IPS-20b (cell line): Measurements from ENCODE around the gene HEPACAM.

Source experiments
- H3K27ac ChIP-seq: one replicate; pipeline ENCODE4 v1.5.1; 2013; ENCODE audit warnings: low read length
- H3K27me3 ChIP-seq: 2 replicates; pipeline ENCODE4 v1.6.1; 2013; ENCODE audit warnings: mild to moderate bottlenecking, low read length, inconsistent platforms; ENCODE audit not compliant: insufficient read depth
- H3K36me3 ChIP-seq: 2 replicates; pipeline ENCODE4 v1.6.1; 2013; ENCODE audit warnings: low read depth, mild to moderate bottlenecking, inconsistent platforms, low read length, moderate library complexity; ENCODE audit not compliant: insufficient read depth
- H3K4me1 ChIP-seq: 2 replicates; pipeline ENCODE4 v1.6.1; 2013; ENCODE audit warnings: mild to moderate bottlenecking, control low read depth, inconsistent platforms, low read length, moderate library complexity; ENCODE audit not compliant: insufficient read depth
- H3K4me3 ChIP-seq: 2 replicates; pipeline ENCODE4 v1.5.1; 2013; ENCODE audit warnings: mild to moderate bottlenecking, low read length, inconsistent platforms
- H3K9ac ChIP-seq: 2 replicates; pipeline ENCODE4 v1.6.1; 2013; ENCODE audit warnings: low read depth, mild to moderate bottlenecking, inconsistent platforms, low read length, moderate library complexity
- H3K9me3 ChIP-seq: 2 replicates; pipeline ENCODE4 v1.6.1; 2013; ENCODE audit warnings: mild to moderate bottlenecking, low read depth, low read length, inconsistent platforms; ENCODE audit not compliant: insufficient read depth

HEPACAM gene

GRCh38 chr11:124878759-124879492 is 56.9 kb downstream of the HEPACAM start:
- no peaks in the 10 kb centered on the region for H3K36me3 ChIP-seq
- H3K9ac ChIP-seq: no peak overlapping the region
- no peaks in the 10 kb centered on the region for H3K9me3 ChIP-seq
- H3K27ac ChIP-seq: no peak overlapping the region
- H3K4me3 ChIP-seq: no peak overlapping the region
- peaks cover 35% of the 10 kb centered on the region for H3K27me3 ChIP-seq
- peaks cover 6% of the 10 kb centered on the region; the same call in 1 of the 2 replicates for H3K4me1 ChIP-seq

DNA sequence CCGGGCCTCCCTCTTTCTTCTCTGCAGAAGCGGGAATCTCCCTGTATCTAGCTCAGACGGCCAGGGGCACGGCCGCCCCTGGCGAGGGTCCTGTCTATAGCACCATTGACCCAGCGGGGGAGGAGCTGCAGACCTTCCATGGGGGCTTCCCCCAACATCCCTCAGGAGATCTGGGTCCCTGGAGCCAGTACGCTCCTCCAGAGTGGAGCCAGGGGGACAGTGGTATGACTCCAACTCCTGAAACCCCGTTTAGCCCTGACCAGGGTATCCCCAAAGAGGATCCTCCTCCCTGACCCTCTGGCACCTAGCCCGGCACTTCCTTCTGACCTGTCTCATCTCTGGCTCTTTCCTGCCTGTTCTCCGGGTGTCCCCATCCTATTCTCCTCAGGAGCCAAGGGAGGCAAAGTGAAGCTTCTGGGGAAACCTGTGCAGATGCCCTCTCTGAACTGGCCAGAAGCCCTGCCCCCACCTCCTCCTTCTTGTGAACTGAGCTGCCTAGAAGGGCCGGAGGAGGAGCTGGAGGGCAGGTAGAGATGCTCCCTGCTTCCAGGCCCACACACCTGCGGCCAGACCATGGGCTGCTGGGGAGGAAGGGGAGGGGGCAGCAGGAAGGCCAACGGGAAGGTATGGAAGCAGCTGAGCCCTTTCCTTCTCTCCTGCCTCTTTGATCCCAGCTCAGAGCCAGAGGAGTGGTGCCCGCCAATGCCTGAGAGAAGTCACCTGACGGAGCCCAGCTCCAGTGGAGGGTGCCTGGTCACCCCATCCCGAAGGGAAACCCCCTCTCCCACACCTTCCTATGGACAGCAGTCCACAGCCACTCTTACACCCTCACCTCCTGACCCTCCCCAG is 57.7 kb downstream of the HEPACAM start:
- no peak overlapping the region for H3K27ac ChIP-seq
- no peak overlapping the region for H3K9ac ChIP-seq
- H3K9me3 ChIP-seq: no peaks in the 10 kb centered on the region
- peaks cover 42% of the 10 kb centered on the region for H3K27me3 ChIP-seq
- H3K36me3 ChIP-seq: no peaks in the 10 kb centered on the region
- no peak overlapping the region for H3K4me3 ChIP-seq
- peaks cover 6% of the 10 kb centered on the region; the same call in 1 of the 2 replicates for H3K4me1 ChIP-seq

GRCh38 chr11:124877631-124877909 is 58.3 kb downstream of the HEPACAM start:
- H3K27me3 ChIP-seq: peaks cover 48% of the 10 kb centered on the region
- H3K4me3 ChIP-seq: peak overlapping the region; percentile 67; the same call in 1 of the 2 replicates
- H3K4me1 ChIP-seq: peaks cover 6% of the 10 kb centered on the region; the same call in 1 of the 2 replicates
- no peaks in the 10 kb centered on the region for H3K9me3 ChIP-seq
- H3K9ac ChIP-seq: no peak overlapping the region
- no peaks in the 10 kb centered on the region for H3K36me3 ChIP-seq
- no peak overlapping the region for H3K27ac ChIP-seq

DNA sequence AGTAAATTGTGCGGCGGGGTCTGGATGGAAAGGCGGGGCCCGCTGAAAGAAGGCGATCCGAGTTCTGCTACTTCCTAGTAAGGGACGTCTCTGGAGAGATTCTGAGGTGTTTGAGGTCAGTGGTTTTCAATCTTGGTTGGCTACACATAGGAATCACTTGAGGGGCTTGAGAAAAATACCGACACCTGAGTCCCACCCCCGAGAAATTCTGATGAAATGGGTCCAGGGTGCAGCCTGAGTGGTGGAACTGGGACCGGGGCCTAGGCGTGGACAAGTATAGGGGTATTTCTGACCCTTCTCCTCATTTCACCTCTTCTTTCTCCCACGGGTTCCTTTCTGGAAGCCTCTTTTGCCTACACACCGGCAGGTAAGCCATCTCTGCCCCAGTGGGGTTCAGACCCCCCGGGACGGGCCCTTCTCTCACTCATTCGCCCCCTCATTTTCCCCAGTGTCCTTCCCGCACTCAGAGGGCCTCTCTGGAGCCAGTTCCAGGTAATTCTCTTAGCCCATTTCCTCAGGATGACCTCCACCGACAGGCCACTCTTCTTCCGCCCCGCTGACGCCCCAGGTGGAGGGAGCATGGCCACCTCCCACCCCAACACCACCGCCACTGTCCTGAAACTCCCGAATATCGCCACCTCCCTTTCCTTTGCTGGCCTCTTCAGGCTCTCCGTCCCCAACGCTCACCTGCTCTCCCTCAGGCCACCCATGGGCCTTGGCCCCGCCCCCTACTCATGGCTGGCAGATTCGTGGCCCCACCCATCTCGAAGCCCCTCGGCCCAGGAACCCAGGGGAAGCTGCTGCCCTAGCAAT is 58.8 kb downstream of the HEPACAM start:
- Histone ChIP-seq H3K9me3 (no peaks in the 10 kb centered on the region), H3K36me3 (no peaks in the 10 kb centered on the region), H3K9ac (peak overlapping the region; percentile 42; the same call in 1 of the 2 replicates), H3K27me3 (peaks cover 54% of the 10 kb centered on the region), H3K27ac (no peak overlapping the region), H3K4me1 (peaks cover 6% of the 10 kb centered on the region; the same call in 1 of the 2 replicates), H3K4me3 (peak overlapping the region; percentile 67)

GRCh38 chr11:124875943-124876817 is 59.7 kb downstream of the HEPACAM start:
- peaks cover 6% of the 10 kb centered on the region; the same call in 1 of the 2 replicates for H3K4me1 ChIP-seq

GRCh38 chr11:124875401-124875800 is 60.4 kb downstream of the HEPACAM start:
- Histone ChIP-seq H3K4me1 (peaks cover 6% of the 10 kb centered on the region; the same call in 1 of the 2 replicates), H3K4me3 (peak overlapping the region; percentile 67), H3K27me3 (peaks cover 70% of the 10 kb centered on the region), H3K27ac (no peak overlapping the region), H3K9ac (peak overlapping the region; percentile 71; the same call in 1 of the 2 replicates), H3K36me3 (no peaks in the 10 kb centered on the region), H3K9me3 (no peaks in the 10 kb centered on the region)

More at GRCh38 chr11:124875943-124876817, 59.7 kb downstream of the HEPACAM start:
- peak overlapping the region; percentile 71; the same call in 1 of the 2 replicates for H3K9ac ChIP-seq
- no peaks in the 10 kb centered on the region for H3K36me3 ChIP-seq
- no peak overlapping the region for H3K27ac ChIP-seq
- no peaks in the 10 kb centered on the region for H3K9me3 ChIP-seq
- H3K4me3 ChIP-seq: peak overlapping the region; percentile 67
- peaks cover 62% of the 10 kb centered on the region for H3K27me3 ChIP-seq

DNA sequence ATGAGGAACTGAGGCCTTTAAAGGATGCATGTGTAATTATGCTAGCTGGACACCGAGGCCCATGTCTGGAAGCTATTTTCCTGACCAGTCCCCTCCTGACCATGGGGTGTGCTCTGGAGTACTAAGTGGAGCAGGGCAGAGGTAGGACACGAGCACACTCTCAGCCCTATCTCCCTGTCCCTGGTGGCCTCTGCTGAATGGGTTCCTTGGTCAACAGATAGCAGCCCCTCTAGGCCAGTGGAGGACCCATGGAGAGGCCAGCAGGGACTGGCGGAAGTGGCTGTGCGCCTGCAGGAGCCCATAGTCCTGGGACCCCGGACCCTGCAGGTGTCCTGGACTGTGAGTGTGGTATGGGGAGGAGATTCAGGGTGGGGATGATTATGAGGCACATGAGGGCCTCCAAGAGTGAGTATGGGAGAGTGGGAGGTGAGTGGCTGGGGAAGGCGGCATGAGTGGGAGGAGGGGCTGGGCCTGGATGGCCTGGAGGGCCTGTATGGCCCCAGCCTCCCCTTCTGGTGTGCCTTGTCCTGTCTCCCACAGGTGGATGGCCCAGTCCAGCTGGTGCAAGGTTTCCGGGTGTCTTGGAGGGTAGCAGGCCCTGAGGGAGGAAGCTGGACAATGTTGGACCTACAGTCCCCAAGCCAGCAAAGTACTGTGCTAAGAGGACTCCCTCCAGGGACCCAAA is 61.1 kb downstream of the HEPACAM start:
- no peak overlapping the region for H3K9ac ChIP-seq
- H3K36me3 ChIP-seq: no peaks in the 10 kb centered on the region
- H3K27me3 ChIP-seq: peaks cover 77% of the 10 kb centered on the region
- H3K9me3 ChIP-seq: no peaks in the 10 kb centered on the region
- peaks cover 6% of the 10 kb centered on the region; the same call in 1 of the 2 replicates for H3K4me1 ChIP-seq
- no peak overlapping the region for H3K27ac ChIP-seq
- H3K4me3 ChIP-seq: no peak overlapping the region

DNA sequence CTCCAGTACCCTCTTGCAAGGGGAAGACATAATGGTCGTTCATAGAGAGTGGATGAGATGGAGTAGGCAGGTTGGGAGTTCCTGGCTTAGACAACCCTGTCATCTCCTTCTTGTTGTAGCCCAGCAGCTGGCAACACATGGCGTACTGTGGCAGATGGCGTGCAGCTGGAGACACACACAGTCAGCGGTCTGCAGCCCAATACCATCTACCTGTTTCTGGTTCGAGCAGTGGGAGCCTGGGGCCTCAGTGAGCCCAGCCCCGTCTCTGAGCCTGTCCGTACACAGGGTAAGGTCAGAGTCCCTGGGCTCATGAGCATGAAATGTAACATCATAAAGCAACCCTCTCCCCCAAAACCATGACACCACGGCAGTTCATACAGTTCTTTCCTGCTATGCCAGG is 61.9 kb downstream of the HEPACAM start:
- no peak overlapping the region for H3K27ac ChIP-seq
- H3K36me3 ChIP-seq: no peaks in the 10 kb centered on the region
- H3K9ac ChIP-seq: no peak overlapping the region
- no peaks in the 10 kb centered on the region for H3K9me3 ChIP-seq
- no peak overlapping the region for H3K4me3 ChIP-seq
- H3K27me3 ChIP-seq: peaks cover 84% of the 10 kb centered on the region
- H3K4me1 ChIP-seq: peaks cover 6% of the 10 kb centered on the region; the same call in 1 of the 2 replicates

DNA sequence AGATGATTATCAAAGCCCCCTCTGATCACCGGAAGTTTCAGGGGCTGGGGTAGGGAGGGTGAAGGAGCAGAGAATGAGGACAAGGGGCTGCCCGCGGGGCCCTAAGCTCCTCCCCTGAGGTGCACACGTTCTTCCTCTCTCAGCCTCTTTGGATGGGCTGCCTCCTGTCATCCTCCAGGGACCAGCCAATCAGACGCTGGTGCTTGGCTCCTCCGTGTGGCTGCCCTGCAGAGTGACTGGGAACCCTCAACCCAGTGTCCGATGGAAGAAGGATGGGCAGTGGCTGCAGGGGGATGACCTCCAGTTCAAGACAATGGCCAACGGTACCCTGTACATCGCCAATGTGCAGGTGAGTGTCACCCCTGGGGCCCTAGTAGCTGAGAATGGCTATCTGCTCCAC is 63.1 kb downstream of the HEPACAM start:
- no peak overlapping the region for H3K9ac ChIP-seq
- peaks cover 6% of the 10 kb centered on the region; the same call in 1 of the 2 replicates for H3K4me1 ChIP-seq
- H3K36me3 ChIP-seq: no peaks in the 10 kb centered on the region
- peaks cover 91% of the 10 kb centered on the region for H3K27me3 ChIP-seq
- no peak overlapping the region for H3K27ac ChIP-seq
- H3K4me3 ChIP-seq: no peak overlapping the region
- H3K9me3 ChIP-seq: no peaks in the 10 kb centered on the region

GRCh38 chr11:124872280-124872679 is 63.6 kb downstream of the HEPACAM start:
- Histone ChIP-seq H3K36me3 (no peaks in the 10 kb centered on the region), H3K27ac (no peak overlapping the region), H3K4me1 (peaks cover 6% of the 10 kb centered on the region; the same call in 1 of the 2 replicates), H3K27me3 (peaks cover 91% of the 10 kb centered on the region), H3K9me3 (no peaks in the 10 kb centered on the region), H3K4me3 (no peak overlapping the region), H3K9ac (no peak overlapping the region)
